ENCODE data around the gene GGT7. TPM values are rescaled to one million over a fixed set of nuclear protein-coding genes. Genes with fewer than 3 reads are reported as not detected.
"Not testable (repeated sequence)": the region's sequence is repeated elsewhere in the genome, so short reads cannot be mapped to it uniquely, and the experiment has no call there.

The GGT7 gene, protein sequence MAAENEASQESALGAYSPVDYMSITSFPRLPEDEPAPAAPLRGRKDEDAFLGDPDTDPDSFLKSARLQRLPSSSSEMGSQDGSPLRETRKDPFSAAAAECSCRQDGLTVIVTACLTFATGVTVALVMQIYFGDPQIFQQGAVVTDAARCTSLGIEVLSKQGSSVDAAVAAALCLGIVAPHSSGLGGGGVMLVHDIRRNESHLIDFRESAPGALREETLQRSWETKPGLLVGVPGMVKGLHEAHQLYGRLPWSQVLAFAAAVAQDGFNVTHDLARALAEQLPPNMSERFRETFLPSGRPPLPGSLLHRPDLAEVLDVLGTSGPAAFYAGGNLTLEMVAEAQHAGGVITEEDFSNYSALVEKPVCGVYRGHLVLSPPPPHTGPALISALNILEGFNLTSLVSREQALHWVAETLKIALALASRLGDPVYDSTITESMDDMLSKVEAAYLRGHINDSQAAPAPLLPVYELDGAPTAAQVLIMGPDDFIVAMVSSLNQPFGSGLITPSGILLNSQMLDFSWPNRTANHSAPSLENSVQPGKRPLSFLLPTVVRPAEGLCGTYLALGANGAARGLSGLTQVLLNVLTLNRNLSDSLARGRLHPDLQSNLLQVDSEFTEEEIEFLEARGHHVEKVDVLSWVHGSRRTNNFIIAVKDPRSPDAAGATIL
- 31.2 TPM for polyA plus RNA-seq (2013, experiment 1 of 2)
- polyA plus RNA-seq (2013, experiment 2 of 2), result 24.8 TPM

DNA sequence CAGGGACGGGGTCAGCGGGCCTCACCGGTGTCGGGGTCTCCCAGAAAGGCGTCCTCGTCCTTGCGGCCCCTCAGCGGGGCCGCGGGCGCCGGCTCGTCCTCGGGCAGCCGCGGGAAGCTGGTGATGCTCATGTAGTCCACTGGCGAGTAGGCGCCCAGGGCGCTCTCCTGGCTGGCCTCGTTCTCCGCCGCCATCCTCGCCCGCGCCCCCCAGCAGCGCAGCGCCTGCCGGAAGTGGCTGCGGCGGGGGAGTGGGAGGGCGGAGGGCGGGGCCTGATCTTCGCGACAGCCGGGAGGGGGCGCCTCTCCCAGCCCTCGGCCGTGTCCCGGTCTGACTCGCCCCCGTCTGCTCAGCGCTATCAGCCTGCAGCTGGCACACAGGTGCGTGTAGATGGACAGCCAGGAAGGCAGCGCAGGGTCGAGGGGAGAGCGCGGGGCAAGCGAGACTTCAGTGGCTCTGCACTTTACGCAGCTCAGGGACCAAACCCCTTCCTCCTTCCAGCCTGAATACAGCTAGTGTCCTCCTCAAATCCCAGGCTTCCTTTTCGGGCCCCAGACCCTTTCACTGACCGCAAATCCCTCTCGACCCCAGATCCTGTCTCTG, at the start of gene GGT7:
GGT7 (minus strand) TSS at position 235 of the 603 bp plus-strand sequence; CDS start at position 194, 41 bp downstream.
- H3K27ac ChIP-seq (ENCODE audit: low read depth, low read length, severe bottlenecking), result no peak within 1 kb of the TSS
- H3K9me3 ChIP-seq (ENCODE audit: control insufficient read depth, low read length), result no peaks in the 10 kb centered on the region
- H3K36me3 ChIP-seq (ENCODE audit: control insufficient read depth, insufficient read depth, low read length), result peaks cover 9% of the 10 kb centered on the region
- WGBS, 2 experiments (ENCODE audit: insufficient coverage in 2 of 2), result 4 to 5% methylated on average over 30 to 45 of the region's 52 CpGs
- peaks cover 8% of the 10 kb centered on the region for H3K4me1 ChIP-seq (ENCODE audit: control insufficient read depth, insufficient read depth, low read length, poor library complexity, severe bottlenecking)
- H3K4me3 ChIP-seq (ENCODE audit: extremely low read depth, insufficient read depth, low read length, poor library complexity, severe bottlenecking), result peak within 1 kb of the TSS; percentile 75

DNA sequence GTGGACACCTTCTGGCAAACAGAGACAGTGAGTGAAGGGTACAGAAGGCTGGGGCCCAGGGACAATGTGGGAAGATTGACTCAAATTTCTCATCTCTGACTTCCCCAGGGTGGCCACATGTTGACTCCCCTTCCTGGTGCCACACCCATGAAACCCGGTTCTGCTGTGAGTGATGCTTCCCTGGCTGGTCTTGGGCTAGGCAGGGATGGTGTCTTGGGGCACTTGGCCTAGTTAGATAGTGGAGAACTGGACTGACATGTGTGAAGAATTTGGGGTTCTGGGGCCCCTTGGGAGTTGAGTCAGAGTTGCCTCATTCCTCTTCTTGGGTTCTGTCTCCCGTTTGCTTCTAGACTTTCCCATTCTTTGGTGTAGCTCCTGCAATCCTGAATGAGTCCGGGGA, 48.8 kb upstream of the GGT7 start:
- Histone ChIP-seq H3K4me1 (ENCODE audit: control insufficient read depth, insufficient read depth, low read length, poor library complexity, severe bottlenecking) (no peaks in the 10 kb centered on the region), H3K36me3 (ENCODE audit: control insufficient read depth, insufficient read depth, low read length) (peaks cover 94% of the 10 kb centered on the region), H3K27ac (ENCODE audit: low read depth, low read length, severe bottlenecking) (no peak overlapping the region), H3K9me3 (ENCODE audit: control insufficient read depth, low read length) (peaks cover 11% of the 10 kb centered on the region), H3K4me3 (ENCODE audit: extremely low read depth, insufficient read depth, low read length, poor library complexity, severe bottlenecking) (no peak overlapping the region)
- 93 to 100% methylated on average over 2 of the region's 3 CpGs for WGBS, 2 experiments (ENCODE audit: insufficient coverage in 2 of 2)

DNA sequence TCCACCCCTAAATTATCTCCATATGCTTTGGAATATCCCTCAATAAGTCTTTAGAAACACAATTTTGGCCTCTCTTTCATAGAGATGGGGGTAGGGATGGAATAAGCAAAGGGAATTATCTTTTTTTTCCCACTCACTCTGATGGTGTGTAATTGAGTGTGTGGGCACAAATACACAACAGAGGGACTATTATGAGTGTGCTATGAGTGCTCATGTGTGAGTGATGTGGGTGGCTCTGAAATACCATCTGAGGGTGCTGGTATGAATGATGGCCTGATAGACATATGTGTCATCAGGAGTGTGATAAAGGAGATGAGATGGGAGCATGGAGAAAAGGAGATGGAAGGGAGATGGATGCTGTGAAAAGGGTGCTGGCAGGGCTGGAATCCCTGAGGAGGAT, 47.4 kb upstream of the GGT7 start:
- H3K27ac ChIP-seq (ENCODE audit: low read depth, low read length, severe bottlenecking), result no peak overlapping the region
- no peak overlapping the region for H3K4me3 ChIP-seq (ENCODE audit: extremely low read depth, insufficient read depth, low read length, poor library complexity, severe bottlenecking)
- no peaks in the 10 kb centered on the region for H3K4me1 ChIP-seq (ENCODE audit: control insufficient read depth, insufficient read depth, low read length, poor library complexity, severe bottlenecking)
- peaks cover 11% of the 10 kb centered on the region for H3K9me3 ChIP-seq (ENCODE audit: control insufficient read depth, low read length)
- peaks cover 91% of the 10 kb centered on the region for H3K36me3 ChIP-seq (ENCODE audit: control insufficient read depth, insufficient read depth, low read length)

DNA sequence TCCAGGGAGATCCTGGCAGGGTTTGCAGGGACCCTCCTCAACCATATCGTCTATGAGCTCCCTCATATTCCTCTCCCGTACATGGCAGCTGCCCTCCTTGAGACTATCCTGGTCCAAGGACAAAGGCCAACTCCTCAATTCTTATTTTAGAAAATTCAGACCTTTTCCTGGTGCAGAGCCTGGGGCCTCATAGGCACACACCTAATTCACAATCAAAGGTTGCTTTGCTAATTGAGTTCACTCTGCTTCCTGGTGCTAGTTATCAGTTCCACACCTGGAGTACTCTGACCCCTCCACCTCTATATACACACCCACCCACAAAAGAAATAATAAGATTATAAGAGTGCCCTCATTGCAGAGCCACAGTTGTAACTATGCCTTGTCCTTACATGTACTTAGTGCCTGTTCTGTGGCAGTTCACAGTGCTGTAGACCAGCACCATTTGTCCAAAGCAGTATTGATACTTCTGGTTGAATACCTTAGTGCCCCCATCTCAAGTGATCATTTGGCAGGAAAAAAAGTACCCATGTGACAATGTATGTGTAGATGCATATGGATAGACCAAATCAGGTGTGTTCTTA, 44.2 kb upstream of the GGT7 start:
- Histone ChIP-seq H3K4me1 (ENCODE audit: control insufficient read depth, insufficient read depth, low read length, poor library complexity, severe bottlenecking) (no peaks in the 10 kb centered on the region), H3K36me3 (ENCODE audit: control insufficient read depth, insufficient read depth, low read length) (peaks cover 88% of the 10 kb centered on the region)
- 87 to 100% methylated on average over 2 of the region's 2 CpGs for WGBS, 2 experiments (ENCODE audit: insufficient coverage in 2 of 2)

DNA sequence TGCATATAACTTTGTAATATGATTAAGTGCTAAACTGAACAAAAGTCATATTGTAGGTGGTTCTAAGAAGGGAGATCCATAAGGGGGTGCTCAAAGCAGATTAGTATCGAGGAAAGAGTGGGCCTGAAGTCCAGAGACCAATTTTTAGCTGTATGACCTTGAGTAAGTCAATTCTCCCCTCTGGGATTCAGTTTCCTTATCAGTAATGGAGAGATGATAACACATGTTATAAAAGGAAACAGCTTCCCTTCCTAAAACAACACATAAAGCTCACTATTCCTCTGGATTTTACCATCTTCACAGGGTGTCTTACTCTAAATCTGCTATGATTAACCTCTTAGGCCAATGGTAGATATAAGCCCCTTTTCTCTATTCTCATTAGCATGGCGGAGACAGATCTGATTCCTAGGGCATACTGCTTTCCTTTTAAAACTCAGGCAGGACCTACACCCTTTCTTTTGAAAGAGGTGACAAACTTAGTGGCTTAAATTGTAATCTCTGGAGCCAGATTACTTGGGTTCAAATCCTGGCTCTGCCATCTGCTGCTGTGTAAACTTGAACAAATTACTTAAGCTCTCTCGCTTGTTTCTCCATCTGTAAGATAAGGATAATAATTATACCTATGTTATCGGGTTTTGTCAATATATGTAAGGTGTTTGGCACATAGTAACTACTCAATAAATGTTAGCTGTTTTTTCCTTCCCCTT, 43.2 kb upstream of the GGT7 start:
- no peak overlapping the region for H3K4me3 ChIP-seq (ENCODE audit: extremely low read depth, insufficient read depth, low read length, poor library complexity, severe bottlenecking)
- H3K27ac ChIP-seq (ENCODE audit: low read depth, low read length, severe bottlenecking), result no peak overlapping the region
- no peaks in the 10 kb centered on the region for H3K9me3 ChIP-seq (ENCODE audit: control insufficient read depth, low read length)
- H3K36me3 ChIP-seq (ENCODE audit: control insufficient read depth, insufficient read depth, low read length), result peaks cover 79% of the 10 kb centered on the region
- WGBS, 2 experiments (ENCODE audit: insufficient coverage in 2 of 2), result 60 to 100% methylated on average over 1 to 2 of the region's 4 CpGs
- H3K4me1 ChIP-seq (ENCODE audit: control insufficient read depth, insufficient read depth, low read length, poor library complexity, severe bottlenecking), result no peaks in the 10 kb centered on the region

More for the DNA sequence above, 44.2 kb upstream of the GGT7 start:
- H3K4me3 ChIP-seq (ENCODE audit: extremely low read depth, insufficient read depth, low read length, poor library complexity, severe bottlenecking), result no peak overlapping the region
- no peak overlapping the region for H3K27ac ChIP-seq (ENCODE audit: low read depth, low read length, severe bottlenecking)
- H3K9me3 ChIP-seq (ENCODE audit: control insufficient read depth, low read length), result no peaks in the 10 kb centered on the region

DNA sequence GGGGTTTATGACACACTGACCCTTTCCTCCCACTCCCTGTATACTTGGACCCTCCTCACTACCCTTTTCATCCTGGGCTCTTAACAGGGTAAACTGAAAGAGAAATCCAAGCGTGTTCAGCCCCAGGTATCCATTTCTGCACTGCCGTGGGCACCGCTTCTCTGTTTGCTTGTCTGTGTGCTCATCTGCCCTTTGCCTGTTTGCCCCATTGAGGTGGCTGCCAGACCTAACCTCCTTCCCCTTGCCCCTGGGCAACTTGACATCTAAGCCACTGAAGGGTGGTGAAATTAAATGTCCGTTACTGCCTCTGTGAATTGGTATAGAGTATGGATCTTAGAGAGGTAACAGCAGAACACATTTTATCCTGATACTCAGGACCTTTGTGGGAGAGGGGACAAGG, 42.5 kb upstream of the GGT7 start:
- Histone ChIP-seq H3K4me1 (ENCODE audit: control insufficient read depth, insufficient read depth, low read length, poor library complexity, severe bottlenecking) (no peaks in the 10 kb centered on the region), H3K4me3 (ENCODE audit: extremely low read depth, insufficient read depth, low read length, poor library complexity, severe bottlenecking) (no peak overlapping the region), H3K9me3 (ENCODE audit: control insufficient read depth, low read length) (no peaks in the 10 kb centered on the region), H3K27ac (ENCODE audit: low read depth, low read length, severe bottlenecking) (no peak overlapping the region), H3K36me3 (ENCODE audit: control insufficient read depth, insufficient read depth, low read length) (peaks cover 79% of the 10 kb centered on the region)
- WGBS, 2 experiments (ENCODE audit: insufficient coverage in 2 of 2), result 100% methylated on average over 3 of the region's 4 CpGs

DNA sequence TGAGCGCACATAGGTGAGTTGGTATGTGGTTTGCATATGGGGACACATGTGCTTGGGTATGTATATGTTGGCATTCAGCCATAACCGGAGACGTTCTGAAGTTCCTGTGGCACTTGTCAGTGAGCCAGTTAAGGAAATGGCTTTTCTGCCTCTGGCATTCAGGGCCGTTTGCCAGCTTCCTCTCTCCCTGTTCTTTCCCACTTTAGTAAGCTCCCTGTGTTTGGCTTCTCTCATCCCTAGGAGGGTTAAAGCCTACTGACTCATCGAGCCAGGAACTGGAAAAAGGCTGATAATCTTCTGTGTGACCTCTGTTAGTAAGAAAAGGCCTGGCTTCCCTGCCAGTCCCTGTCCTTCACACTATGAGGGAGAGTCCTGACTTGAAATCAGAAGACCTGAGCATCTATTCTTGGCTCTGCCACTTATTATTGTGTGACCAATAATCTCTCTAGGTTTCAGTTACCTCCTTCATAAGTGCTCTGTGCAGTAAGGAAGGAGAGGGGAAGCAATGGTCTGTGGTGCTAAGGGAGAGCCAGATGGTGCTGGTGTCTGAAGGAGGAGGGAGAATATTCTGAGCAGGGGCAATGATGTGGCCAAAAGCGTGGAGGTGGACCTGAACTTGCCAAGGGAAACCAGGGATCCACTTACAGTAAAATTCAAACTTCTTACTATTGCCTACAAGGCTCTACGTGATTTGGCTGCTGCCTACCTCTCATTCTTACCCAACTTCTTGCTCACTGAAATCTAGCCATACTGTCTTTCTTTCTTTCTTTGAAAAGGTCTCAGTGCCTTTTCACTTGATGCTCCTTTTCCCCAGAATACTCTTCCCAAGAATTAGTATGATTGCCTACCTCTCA, 35.2 kb upstream of the GGT7 start:
- H3K4me1 ChIP-seq (ENCODE audit: control insufficient read depth, insufficient read depth, low read length, poor library complexity, severe bottlenecking), result peaks cover 12% of the 10 kb centered on the region
- no peak overlapping the region for H3K4me3 ChIP-seq (ENCODE audit: extremely low read depth, insufficient read depth, low read length, poor library complexity, severe bottlenecking)
- 76 to 84% methylated on average over 6 of the region's 7 CpGs for WGBS, 2 experiments (ENCODE audit: insufficient coverage in 2 of 2)
- peak overlapping the region; percentile 77 for H3K27ac ChIP-seq (ENCODE audit: low read depth, low read length, severe bottlenecking)
- H3K36me3 ChIP-seq (ENCODE audit: control insufficient read depth, insufficient read depth, low read length), result peaks cover 33% of the 10 kb centered on the region
- H3K9me3 ChIP-seq (ENCODE audit: control insufficient read depth, low read length), result no peaks in the 10 kb centered on the region

DNA sequence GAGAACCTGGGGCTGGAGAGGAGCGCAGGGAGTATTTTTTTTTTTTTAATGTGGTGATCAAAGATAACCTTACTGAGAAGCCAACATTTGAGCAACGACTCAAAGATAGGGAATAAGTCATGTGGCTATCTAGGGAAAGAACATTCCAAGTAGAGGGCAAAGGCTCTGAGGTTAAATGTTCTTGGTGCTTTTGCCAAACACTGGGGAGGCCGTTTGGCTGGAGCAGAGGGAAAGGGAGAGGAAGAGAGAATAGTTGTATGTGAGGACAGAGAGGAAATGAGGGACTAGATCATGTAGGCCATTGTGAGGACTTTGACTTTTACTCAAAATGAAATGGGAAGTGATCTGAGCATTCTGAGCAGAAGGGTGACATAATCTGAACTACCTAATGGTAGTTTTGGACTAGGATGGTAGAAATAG, 31.6 kb upstream of the GGT7 start:
- H3K36me3 ChIP-seq (ENCODE audit: control insufficient read depth, insufficient read depth, low read length), result peaks cover 28% of the 10 kb centered on the region
- no peaks in the 10 kb centered on the region for H3K9me3 ChIP-seq (ENCODE audit: control insufficient read depth, low read length)
- H3K27ac ChIP-seq (ENCODE audit: low read depth, low read length, severe bottlenecking), result no peak overlapping the region
- no peak overlapping the region for H3K4me3 ChIP-seq (ENCODE audit: extremely low read depth, insufficient read depth, low read length, poor library complexity, severe bottlenecking)
- H3K4me1 ChIP-seq (ENCODE audit: control insufficient read depth, insufficient read depth, low read length, poor library complexity, severe bottlenecking), result peaks cover 12% of the 10 kb centered on the region
- 84 to 89% methylated on average over 3 of the region's 3 CpGs for WGBS, 2 experiments (ENCODE audit: insufficient coverage in 2 of 2)

DNA sequence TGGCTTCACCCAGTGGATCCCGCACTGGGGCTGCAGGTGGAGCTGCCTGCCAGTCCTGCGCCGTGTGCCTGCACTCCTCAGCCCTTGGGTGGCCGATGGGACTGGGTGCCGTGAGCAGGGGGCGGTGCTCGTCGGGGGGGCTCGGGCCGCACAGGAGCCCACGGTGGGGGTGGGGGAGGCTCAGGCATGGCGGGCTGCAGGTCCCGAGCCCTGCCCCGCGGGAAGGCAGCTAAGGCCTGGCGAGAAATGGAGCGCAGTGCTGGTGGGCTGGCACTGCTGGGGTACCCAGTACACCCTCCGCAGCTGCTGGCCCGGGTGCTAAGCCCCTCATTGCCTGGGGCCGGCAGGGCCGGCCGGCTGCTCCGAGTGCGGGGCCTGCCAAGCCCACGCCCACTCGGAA, 26.1 kb upstream of the GGT7 start:
- H3K9me3 ChIP-seq (ENCODE audit: control insufficient read depth, low read length); H3K4me3 ChIP-seq (ENCODE audit: extremely low read depth, insufficient read depth, low read length, poor library complexity, severe bottlenecking); H3K4me1 ChIP-seq (ENCODE audit: control insufficient read depth, insufficient read depth, low read length, poor library complexity, severe bottlenecking); H3K27ac ChIP-seq (ENCODE audit: low read depth, low read length, severe bottlenecking): not testable (repeated sequence)
- peaks cover 46% of the 10 kb centered on the region for H3K36me3 ChIP-seq (ENCODE audit: control insufficient read depth, insufficient read depth, low read length)
- WGBS, 2 experiments (ENCODE audit: insufficient coverage in 2 of 2), result 98 to 100% methylated on average over 7 to 23 of the region's 26 CpGs

Measured in mesodermal cell (in vitro differentiated cells).